Measurements from ENCODE around the gene PNMA8B.
A peak's percentile ranks its signal among the peaks of the same experiment; 100 is the strongest.

The PNMA8B gene

GRCh38 chr19:46487802-46488445 is 7.7 kb downstream of the PNMA8B start:
- DNase-seq (ENCODE audit: low read depth in 2 of 3, low spot score in 2 of 3): peak; percentile 50 to 89 (median 83)

- DNase-seq (ENCODE audit: low read depth in 2 of 3, low spot score in 2 of 3): no peak
Observed at GRCh38 chr19:46487178-46487801, 8.4 kb downstream of the PNMA8B start.

GRCh38 chr19:46486358-46486757 is 9.3 kb downstream of the PNMA8B start:
- DNase-seq (ENCODE audit: low read depth in 2 of 3, low spot score in 2 of 3): no peak

GRCh38 chr19:46484656-46485055 is 11.0 kb downstream of the PNMA8B start:
- DNase-seq (ENCODE audit: low read depth in 2 of 3, low spot score in 2 of 3): no peak

GRCh38 chr19:46482631-46483030 is 13.0 kb downstream of the PNMA8B start:
- DNase-seq (ENCODE audit: low read depth in 2 of 3, low spot score in 2 of 3): no peak

GRCh38 chr19:46481947-46482346 is 13.7 kb downstream of the PNMA8B start:
- DNase-seq (ENCODE audit: low read depth in 2 of 3, low spot score in 2 of 3): no peak

GRCh38 chr19:46481223-46481848 is 14.3 kb downstream of the PNMA8B start:
- no peak for DNase-seq (ENCODE audit: low read depth in 2 of 3, low spot score in 2 of 3)

GRCh38 chr19:46480415-46480814 is 15.3 kb downstream of the PNMA8B start:
- DNase-seq (ENCODE audit: low read depth in 2 of 3, low spot score in 2 of 3): no peak

GRCh38 chr19:46478356-46478986 is 17.2 kb downstream of the PNMA8B start:
- no peak for DNase-seq (ENCODE audit: low read depth in 2 of 3, low spot score in 2 of 3)

GRCh38 chr19:46475986-46476385 is 19.7 kb downstream of the PNMA8B start:
- DNase-seq (ENCODE audit: low read depth in 2 of 3, low spot score in 2 of 3): no peak

- DNase-seq (ENCODE audit: low read depth in 2 of 3, low spot score in 2 of 3): no peak
Observed at GRCh38 chr19:46474211-46474610, 21.5 kb downstream of the PNMA8B start.

GRCh38 chr19:46472592-46472991 is 23.1 kb downstream of the PNMA8B start:
- DNase-seq (ENCODE audit: low read depth in 2 of 3, low spot score in 2 of 3): no peak

GRCh38 chr19:46471811-46472543 is 23.7 kb downstream of the PNMA8B start:
- DNase-seq (ENCODE audit: low read depth in 2 of 3, low spot score in 2 of 3): no peak

- no peak for DNase-seq (ENCODE audit: low read depth in 2 of 3, low spot score in 2 of 3)
Observed at GRCh38 chr19:46471116-46471733, 24.4 kb downstream of the PNMA8B start, which contains the start of gene PNMA8A. Gene PNMA8A (minus strand): TSS chr19:46471563. CDS start chr19:46471035, 528 bp downstream.

- DNase-seq (ENCODE audit: low read depth in 2 of 3, low spot score in 2 of 3): no peak
Observed at GRCh38 chr19:46470376-46470775, 25.3 kb downstream of the PNMA8B start.

GRCh38 chr19:46469541-46470185 is 26.0 kb downstream of the PNMA8B start:
- DNase-seq (ENCODE audit: low read depth in 2 of 3, low spot score in 2 of 3): no peak

GRCh38 chr19:46466536-46467196 is 29.0 kb downstream of the PNMA8B start:
- no peak for DNase-seq (ENCODE audit: low read depth in 2 of 3, low spot score in 2 of 3)

- no peak for DNase-seq (ENCODE audit: low read depth in 2 of 3, low spot score in 2 of 3)
Observed at GRCh38 chr19:46463516-46463915, 32.2 kb downstream of the PNMA8B start.

- DNase-seq (ENCODE audit: low read depth in 2 of 3, low spot score in 2 of 3): no peak
Observed at GRCh38 chr19:46461537-46461936, 34.1 kb downstream of the PNMA8B start.

- DNase-seq (ENCODE audit: low read depth in 2 of 3, low spot score in 2 of 3): no peak
Observed at GRCh38 chr19:46460981-46461380, 34.7 kb downstream of the PNMA8B start.
